Esophagus muscularis mucosa (tissue), 4 donors: Measurements from ENCODE around the gene LRSAM1. TPM values are rescaled to one million over a fixed set of nuclear protein-coding genes. Genes with fewer than 3 reads are reported as not detected.

ENCODE experiments used
- DNase-seq: peaks from one replicate; pipeline ENCODE4 v3.0.0-alpha.2; 2017; ENCODE audit errors: extremely low spot score
- H3K27ac ChIP-seq, 4 donors: fragments of 200-600 bp; sonication (generic); replicated peaks in 1 of 4; 1 replicate in 3 of 4; 2 replicates in 1 of 4; pipeline ENCODE4 v1.5.1; 2016 to 2019; ENCODE audit warnings: mild to moderate bottlenecking in 1 of 4
- H3K27me3 ChIP-seq, 4 donors: fragments of 200-600 bp; sonication (generic); one replicate each; pipeline versions ENCODE4 v1.5.1 to v1.6.0; 2016 to 2019
- H3K36me3 ChIP-seq, 4 donors: fragments of 200-600 bp; sonication (generic); one replicate each; pipeline ENCODE4 v1.5.1; 2016 to 2019
- H3K4me1 ChIP-seq, 4 donors: fragments of 200-600 bp; sonication (generic); one replicate each; pipeline ENCODE4 v1.5.1; 2016 to 2019
- H3K4me3 ChIP-seq, 4 donors: fragments of 200-600 bp; sonication (generic); 1 replicate in 2 of 4; 2 replicates in 2 of 4; pipeline ENCODE4 v1.5.1; 2016 to 2019; ENCODE audit warnings: mild to moderate bottlenecking in 4 of 4, moderate library complexity in 1 of 4
- H3K9me3 ChIP-seq, 4 donors: fragments of 200-600 bp; sonication (generic); 1 replicate in 3 of 4; 2 replicates in 1 of 4; pipeline ENCODE4 v1.5.1; 2016 to 2019
- EP300 ChIP-seq: sonication (generic); formaldehyde crosslinking; IDR thresholded peaks from one replicate; pipeline ENCODE4 v1.6.1; 2017; ENCODE audit warnings: antibody characterized with exemption
- POLR2A ChIP-seq: fragments of 450-650 bp; IDR thresholded peaks from one replicate; pipeline ENCODE4 v1.6.1; 2017; ENCODE audit warnings: antibody characterized with exemption, moderate library complexity, mild to moderate bottlenecking, low read depth
- POLR2AphosphoS5 ChIP-seq, 2 donors: sonication (generic); formaldehyde crosslinking; IDR thresholded peaks; one replicate each; pipeline ENCODE4 v1.6.1; 2017; ENCODE audit warnings: antibody characterized with exemption in 2 of 2
- WGBS: methylation state at CpG from one replicate; pipeline ENCODE4 v1.1.5; 2018; 5-methylcytosine and 5-hydroxymethylcytosine counted together
- intact Hi-C: fragments of 100-400 bp; cut with DNase I; formaldehyde crosslinking; loops from one replicate; pipeline ENCODE4 v1.15.1; 2023
- total RNA-seq, 4 donors: library from RNA; depleted of rRNA; stranded (reverse); fragments of >200 nt; gene quantifications; one replicate each; pipeline versions ENCODE4 v1.1.0 to v1.2.1, GENCODE V29; 2016
- TF ChIP-seq, protein P1 (sequence below), 3 experiments: fragments of 200-600 bp in 2 of 3; fragments of 450-650 bp in 1 of 3; sonication (generic) in 2 of 3; IDR thresholded peaks; one replicate each; pipeline ENCODE4 v1.5.1; 2017 to 2019; ENCODE audit warnings: antibody characterized with exemption in 3 of 3, mild to moderate bottlenecking in 2 of 3, moderate library complexity in 1 of 3

Gene LRSAM1
- total RNA-seq, 4 donors from 2014 or later, result 13.6 to 26.2 (median 18.8) TPM

DNA sequence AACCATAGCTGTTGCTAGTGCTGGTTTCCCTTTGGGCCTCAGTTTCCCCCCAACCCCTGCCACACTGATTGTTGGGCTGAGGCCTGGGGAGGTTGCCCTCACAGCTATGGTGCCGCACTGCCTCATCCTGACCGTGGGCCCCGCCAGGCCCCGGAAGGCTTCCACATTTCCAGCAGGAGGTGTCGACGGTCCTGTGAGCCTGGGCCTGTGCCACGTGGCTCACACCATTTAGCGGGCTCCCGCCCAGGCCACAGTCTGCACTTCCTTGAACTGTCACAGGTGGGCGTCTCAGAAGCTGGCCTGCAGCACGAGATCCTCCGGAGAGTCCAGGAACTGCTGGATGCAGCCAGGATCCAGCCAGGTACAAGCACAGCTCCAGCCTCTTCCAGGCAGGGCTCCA lies 45.7 kb downstream of the LRSAM1 start:
- no peak for DNase-seq
- H3K4me1 ChIP-seq, result peaks cover 0 to 10% (median 7%) of the 10 kb centered on the region in 4 donors
- WGBS, result no CpG with 5 or more reads among the region's 12 CpGs
- no peaks in the 10 kb centered on the region for H3K9me3 ChIP-seq
- TF ChIP-seq EP300 (no peak), POLR2AphosphoS5 (IDR thresholded peaks at IDR 0.05) (no peak), POLR2A (no peak)
- TF ChIP-seq, protein P1, sequence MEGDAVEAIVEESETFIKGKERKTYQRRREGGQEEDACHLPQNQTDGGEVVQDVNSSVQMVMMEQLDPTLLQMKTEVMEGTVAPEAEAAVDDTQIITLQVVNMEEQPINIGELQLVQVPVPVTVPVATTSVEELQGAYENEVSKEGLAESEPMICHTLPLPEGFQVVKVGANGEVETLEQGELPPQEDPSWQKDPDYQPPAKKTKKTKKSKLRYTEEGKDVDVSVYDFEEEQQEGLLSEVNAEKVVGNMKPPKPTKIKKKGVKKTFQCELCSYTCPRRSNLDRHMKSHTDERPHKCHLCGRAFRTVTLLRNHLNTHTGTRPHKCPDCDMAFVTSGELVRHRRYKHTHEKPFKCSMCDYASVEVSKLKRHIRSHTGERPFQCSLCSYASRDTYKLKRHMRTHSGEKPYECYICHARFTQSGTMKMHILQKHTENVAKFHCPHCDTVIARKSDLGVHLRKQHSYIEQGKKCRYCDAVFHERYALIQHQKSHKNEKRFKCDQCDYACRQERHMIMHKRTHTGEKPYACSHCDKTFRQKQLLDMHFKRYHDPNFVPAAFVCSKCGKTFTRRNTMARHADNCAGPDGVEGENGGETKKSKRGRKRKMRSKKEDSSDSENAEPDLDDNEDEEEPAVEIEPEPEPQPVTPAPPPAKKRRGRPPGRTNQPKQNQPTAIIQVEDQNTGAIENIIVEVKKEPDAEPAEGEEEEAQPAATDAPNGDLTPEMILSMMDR (IDR thresholded peaks at IDR 0.05), result no peak
- H3K27ac ChIP-seq, result no peak overlapping the region
- no peak overlapping the region for H3K4me3 ChIP-seq
- H3K27me3 ChIP-seq, result no peaks in the 10 kb centered on the region
- intact Hi-C loops, result no loop called here
- peaks cover 15 to 84% (median 76%) of the 10 kb centered on the region in 4 donors for H3K36me3 ChIP-seq

DNA sequence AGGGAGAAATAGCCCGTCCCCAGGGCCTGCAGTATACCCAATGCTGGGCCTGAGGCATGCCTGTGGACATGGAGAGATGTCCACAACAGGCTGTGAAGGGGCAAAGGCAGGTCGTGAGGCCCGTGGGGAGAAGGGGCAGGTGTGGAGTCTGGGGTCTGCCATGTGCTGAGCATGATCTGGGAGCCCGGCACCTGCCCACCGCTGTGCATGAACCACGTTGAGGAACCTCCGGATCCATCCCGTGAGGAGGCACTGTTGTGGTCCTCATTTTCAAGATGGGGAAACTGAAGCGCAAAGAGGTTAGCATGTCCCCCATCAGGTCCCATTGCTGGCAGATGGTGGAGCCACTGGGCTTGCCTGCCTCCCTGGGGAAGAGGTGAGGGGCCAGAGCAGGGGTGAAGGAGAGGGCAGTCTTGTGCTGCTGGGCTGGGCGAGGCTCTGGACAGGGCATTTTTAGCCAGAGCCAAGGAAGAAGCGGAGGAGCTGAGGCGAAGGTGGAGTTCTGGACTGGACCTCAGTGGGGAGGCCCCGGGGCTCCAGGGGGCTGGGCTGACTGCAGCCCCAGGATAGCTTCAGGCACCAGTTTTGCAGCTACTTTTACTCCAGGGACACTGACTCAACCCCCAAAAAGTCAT lies 46.5 kb downstream of the LRSAM1 start:
- 94% methylated on average over 9 of the region's 13 CpGs for WGBS
- Histone ChIP-seq H3K27me3 (no peaks in the 10 kb centered on the region), H3K4me1 (peaks cover 0 to 10% (median 7%) of the 10 kb centered on the region in 4 donors), H3K36me3 (peaks cover 15 to 83% (median 75%) of the 10 kb centered on the region in 4 donors), H3K4me3 (no peak overlapping the region), H3K27ac (no peak overlapping the region), H3K9me3 (no peaks in the 10 kb centered on the region)
- TF ChIP-seq EP300 (no peak), POLR2AphosphoS5 (IDR thresholded peaks at IDR 0.05) (no peak), POLR2A (no peak)
- TF ChIP-seq, protein P1 (IDR thresholded peaks at IDR 0.05), result no peak
- intact Hi-C loops, result no loop called here
- DNase-seq, result no peak

DNA sequence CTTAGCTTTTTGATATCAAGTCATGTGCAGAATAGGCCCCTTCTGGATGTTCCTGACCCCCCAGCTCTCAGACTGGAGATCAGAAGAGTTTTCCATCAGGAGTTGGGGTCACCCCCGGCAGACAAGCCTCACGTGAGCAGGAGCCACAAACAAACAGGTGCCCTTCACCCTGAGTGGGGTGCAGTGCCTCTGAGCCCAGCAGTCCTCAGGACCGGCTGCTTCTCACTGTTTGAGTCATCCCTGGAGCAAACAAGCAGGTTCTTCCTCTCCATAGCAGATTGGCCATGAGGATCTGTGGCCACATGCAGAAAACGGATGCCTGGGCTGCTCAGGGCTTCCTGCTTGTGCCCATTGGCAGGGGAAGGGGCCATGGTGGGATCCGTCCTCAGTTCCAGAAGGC lies 47.0 kb downstream of the LRSAM1 start:
- Histone ChIP-seq H3K27me3 (no peaks in the 10 kb centered on the region), H3K36me3 (peaks cover 18 to 83% (median 75%) of the 10 kb centered on the region in 4 donors), H3K9me3 (no peaks in the 10 kb centered on the region), H3K4me1 (peaks cover 0 to 10% (median 7%) of the 10 kb centered on the region in 4 donors), H3K4me3 (no peak overlapping the region), H3K27ac (no peak overlapping the region)
- TF ChIP-seq, protein P1 (IDR thresholded peaks at IDR 0.05), result no peak
- 82% methylated on average over 5 of the region's 5 CpGs for WGBS
- intact Hi-C loops, result no loop called here
- DNase-seq, result no peak

DNA sequence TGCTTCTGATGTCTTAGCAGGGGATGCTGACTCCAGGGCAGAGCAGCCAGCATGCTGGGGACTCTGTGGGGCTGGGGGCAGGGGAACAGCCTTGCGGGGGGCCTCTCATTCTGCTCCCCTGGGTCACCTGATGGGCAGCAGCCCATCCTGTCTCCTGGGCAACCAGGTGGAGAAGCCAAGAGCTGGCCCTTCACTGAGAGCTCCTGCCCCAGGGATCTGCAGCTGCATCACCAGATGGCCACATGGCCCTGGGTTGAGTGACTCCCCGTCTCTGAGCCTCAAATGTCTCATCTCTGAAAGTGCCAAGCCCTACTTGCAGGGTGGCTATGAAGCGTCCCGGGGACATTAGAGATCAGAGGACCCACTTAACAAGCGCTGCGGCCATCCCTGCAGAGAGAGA lies 49.1 kb downstream of the LRSAM1 start:
- no peaks in the 10 kb centered on the region for H3K9me3 ChIP-seq
- H3K4me3 ChIP-seq, result no peak overlapping the region
- no peak for DNase-seq
- TF ChIP-seq POLR2AphosphoS5 (IDR thresholded peaks at IDR 0.05), result no peak
- TF ChIP-seq POLR2A, result no peak
- TF ChIP-seq EP300, result no peak
- H3K4me1 ChIP-seq, result peaks cover 6 to 9% (median 7%) of the 10 kb centered on the region in 4 donors
- no peak overlapping the region for H3K27ac ChIP-seq
- H3K36me3 ChIP-seq, result peaks cover 18 to 82% (median 79%) of the 10 kb centered on the region in 4 donors
- intact Hi-C loops, result loop anchor here (10.0 kb wide), 1 partner anchor 424 kb away; no protein-coding TSS in a partner anchor
- 89% methylated on average over 6 of the region's 6 CpGs for WGBS
- no peaks in the 10 kb centered on the region for H3K27me3 ChIP-seq

DNA sequence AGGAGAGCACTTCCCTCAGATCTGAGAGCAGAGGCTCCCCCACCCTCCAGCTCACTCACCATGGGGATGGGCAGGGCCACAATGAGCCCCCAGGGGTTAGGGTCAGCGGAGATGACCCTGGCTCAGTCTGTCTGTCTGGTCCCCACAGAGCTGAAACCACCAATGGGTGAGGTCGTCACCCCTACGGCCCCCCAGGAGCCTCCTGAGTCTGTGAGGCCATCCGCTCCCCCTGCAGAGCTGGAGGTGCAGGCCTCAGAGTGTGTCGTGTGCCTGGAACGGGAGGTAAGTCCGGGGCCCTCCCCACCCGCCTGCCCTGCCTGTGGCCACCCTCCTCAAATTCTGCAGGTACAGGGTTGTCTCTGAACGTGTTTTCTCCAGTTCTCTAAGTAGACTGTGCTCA lies 49.6 kb downstream of the LRSAM1 start:
- intact Hi-C loops, result loop anchor here (10.0 kb wide), 1 partner anchor 424 kb away; no protein-coding TSS in a partner anchor
- Histone ChIP-seq H3K27ac (no peak overlapping the region), H3K9me3 (no peaks in the 10 kb centered on the region), H3K4me3 (no peak overlapping the region), H3K4me1 (peaks cover 4 to 9% (median 5%) of the 10 kb centered on the region in 4 donors), H3K36me3 (peaks cover 18 to 82% (median 75%) of the 10 kb centered on the region in 4 donors), H3K27me3 (no peaks in the 10 kb centered on the region)
- no peak for TF ChIP-seq POLR2AphosphoS5 (IDR thresholded peaks at IDR 0.05)
- TF ChIP-seq, protein P1 (IDR thresholded peaks at IDR 0.05), result no peak
- no peak for TF ChIP-seq POLR2A
- TF ChIP-seq EP300, result no peak
- 79% methylated on average over 9 of the region's 9 CpGs for WGBS
- no peak for DNase-seq
